BJ (cell line): ENCODE results near the gene LAMC2. TPM values are rescaled to one million over a fixed set of nuclear protein-coding genes. Genes with fewer than 3 reads are reported as not detected.

Experiments
- CTCF ChIA-PET: fragments of 350-600 bp; formaldehyde crosslinking; extraction: SDS; loops from one replicate; lab custom pipeline; 2021; ENCODE audit warnings: antibody characterized with exemption, inconsistent platforms; lab: Yijun Ruan, JAX
- POLR2A ChIA-PET: fragments of 300-600 bp; sonication (Branson Sonifier 250); formaldehyde crosslinking; extraction: SDS; loops from one replicate; lab custom pipeline; 2021; ENCODE audit warnings: antibody characterized with exemption; lab: Charles Lee
- DNase-seq: peaks from one replicate; pipeline ENCODE4 v3.0.0-alpha.2; 2011; ENCODE audit warnings: low read depth
- H3K27me3 ChIP-seq: 2 replicates; pipeline ENCODE4 v1.6.0; 2011; ENCODE audit warnings: low read length; ENCODE audit not compliant: control insufficient read depth, insufficient read depth
- H3K36me3 ChIP-seq: 2 replicates; pipeline ENCODE4 v1.5.1; 2011; ENCODE audit warnings: low read length; ENCODE audit not compliant: control insufficient read depth, insufficient read depth
- H3K4me3 ChIP-seq: 2 replicates; pipeline ENCODE4 v1.5.1; 2011; ENCODE audit warnings: low read depth, mild to moderate bottlenecking, control low read depth, low read length
- CTCF ChIP-seq: IDR thresholded peaks from 2 replicates; pipeline ENCODE4 v1.5.1; 2011; ENCODE audit warnings: low read depth, mild to moderate bottlenecking, control low read depth, inconsistent platforms, low read length, moderate library complexity; ENCODE audit not compliant: insufficient read depth
- polyA plus RNA-seq: library from polyadenylated mRNA; depleted of rRNA; stranded (reverse); fragments of >200 nt; gene quantifications from 2 replicates; pipeline ENCODE4 v1.2.3, GENCODE V29; 2011

Gene LAMC2
- polyA plus RNA-seq, 1 experiment, result 0.70 TPM

- Histone ChIP-seq H3K4me3 (no peak overlapping the region), H3K36me3 (no peaks in the 10 kb centered on the region), H3K27me3 (no peaks in the 10 kb centered on the region)
- no peak for TF ChIP-seq CTCF
- ChIA-PET CTCF (interaction anchor here (1.4 to 2.6 kb wide), 2 partner anchors 10 to 15 kb away, joined by 5 to 14 read pairs; no protein-coding TSS in a partner anchor), POLR2A (no interaction called here)
- DNase-seq, result no peak
Observed at GRCh38 chr1:183290628-183291027, 104.6 kb downstream of the LAMC2 start.

- H3K36me3 ChIP-seq, result no peaks in the 10 kb centered on the region
- ChIA-PET CTCF (interaction anchor here (2.6 kb wide), 1 partner anchor 10 kb away, joined by 14 read pairs; no protein-coding TSS in a partner anchor), POLR2A (no interaction called here)
- H3K27me3 ChIP-seq, result no peaks in the 10 kb centered on the region
- no peak for TF ChIP-seq CTCF
- no peak for DNase-seq
- H3K4me3 ChIP-seq, result no peak overlapping the region
Observed at GRCh38 chr1:183291216-183291762, 105.2 kb downstream of the LAMC2 start.

GRCh38 chr1:183291802-183292514 lies 105.9 kb downstream of the LAMC2 start:
- CTCF ChIA-PET, result interaction anchor here (2.6 kb wide), 1 partner anchor 11 kb away, joined by 14 read pairs; no protein-coding TSS in a partner anchor
- POLR2A ChIA-PET, result no interaction called here

GRCh38 chr1:183293241-183293640 lies 107.2 kb downstream of the LAMC2 start:
- no peak for DNase-seq
- CTCF ChIA-PET, result interaction anchor here (0.8 to 1.2 kb wide), 3 partner anchors 11 to 52 kb away, joined by 3 to 5 read pairs (median 3); no protein-coding TSS in a partner anchor

More at GRCh38 chr1:183291802-183292514, 105.9 kb downstream of the LAMC2 start:
- H3K4me3 ChIP-seq, result no peak overlapping the region
- no peaks in the 10 kb centered on the region for H3K27me3 ChIP-seq
- no peak for TF ChIP-seq CTCF
- no peak for DNase-seq
- no peaks in the 10 kb centered on the region for H3K36me3 ChIP-seq

More at GRCh38 chr1:183293241-183293640, 107.2 kb downstream of the LAMC2 start:
- Histone ChIP-seq H3K4me3 (no peak overlapping the region), H3K27me3 (no peaks in the 10 kb centered on the region), H3K36me3 (no peaks in the 10 kb centered on the region)
- POLR2A ChIA-PET, result no interaction called here
- no peak for TF ChIP-seq CTCF
